Measurements from ENCODE around the gene NSUN7. TPM values are rescaled to one million over a fixed set of nuclear protein-coding genes. Genes with fewer than 3 reads are reported as not detected.

Gene NSUN7
- polyA plus RNA-seq, 6 donors from 2014 or later, result 0.47 to 3.7 (median 2.6) TPM

- ATAC-seq (ENCODE audit: low read depth in 2 of 2) (no peak), DNase-seq (no peak)
- H3K9me3 Mint-ChIP-seq, result peaks cover 0 to 4% (median 1%) of the 10 kb centered on the region in 7 donors
- no peaks in the 10 kb centered on the region for H3K27me3 Mint-ChIP-seq
- H3K27ac Mint-ChIP-seq, result peak overlapping the region in 4 of 6 donors; percentile 49 to 65 (median 58)
- peak overlapping the region in 1 of 8 donors; percentile 51 for H3K4me3 Mint-ChIP-seq
- peaks cover 6 to 14% (median 12%) of the 10 kb centered on the region in 3 donors for H3K4me1 Mint-ChIP-seq
- peaks cover 2 to 19% of the 10 kb centered on the region in 2 donors for H3K36me3 Mint-ChIP-seq
These were observed 83.5 kb downstream of the NSUN7 start for GRCh38 chr4:40833212-40833611.

GRCh38 chr4:40837094-40837870 lies 87.5 kb downstream of the NSUN7 start:
- ATAC-seq (ENCODE audit: low read depth in 2 of 2), result no peak
- H3K27me3 Mint-ChIP-seq, result no peaks in the 10 kb centered on the region
- DNase-seq, result no peak
- peaks cover 0 to 11% of the 10 kb centered on the region in 2 donors for H3K36me3 Mint-ChIP-seq
- peaks cover 34 to 44% (median 43%) of the 10 kb centered on the region in 3 donors for H3K4me1 Mint-ChIP-seq
- peak overlapping the region in 3 of 6 donors; percentile 42 to 64 (median 49) for H3K27ac Mint-ChIP-seq
- H3K9me3 Mint-ChIP-seq, result no peaks in the 10 kb centered on the region
- no peak overlapping the region for H3K4me3 Mint-ChIP-seq

- DNase-seq (no peak), ATAC-seq (ENCODE audit: low read depth in 2 of 2) (no peak)
- H3K4me1 Mint-ChIP-seq, result peaks cover 43 to 59% (median 52%) of the 10 kb centered on the region in 3 donors
- H3K4me3 Mint-ChIP-seq, result no peak overlapping the region
- H3K27me3 Mint-ChIP-seq, result no peaks in the 10 kb centered on the region
- peak overlapping the region in 2 of 6 donors; percentile 6 to 87 for H3K27ac Mint-ChIP-seq
- no peaks in the 10 kb centered on the region for H3K9me3 Mint-ChIP-seq
- H3K36me3 Mint-ChIP-seq, result peaks cover 0 to 11% of the 10 kb centered on the region in 2 donors
These were observed 89.0 kb downstream of the NSUN7 start for GRCh38 chr4:40838742-40839141.

GRCh38 chr4:40840255-40840984 lies 90.7 kb downstream of the NSUN7 start:
- DNase-seq (peak; percentile 72), ATAC-seq (ENCODE audit: low read depth in 2 of 2) (peak; percentile 78)
- Mint-ChIP-seq H3K36me3 (peaks cover 0 to 9% of the 10 kb centered on the region in 2 donors), H3K27ac (peak overlapping the region; percentile 76 to 97 (median 92)), H3K9me3 (no peaks in the 10 kb centered on the region), H3K4me1 (peaks cover 46 to 63% (median 50%) of the 10 kb centered on the region in 3 donors), H3K4me3 (peak overlapping the region; percentile 3 to 88 (median 69)), H3K27me3 (no peaks in the 10 kb centered on the region)

- Mint-ChIP-seq H3K4me3 (peak overlapping the region; percentile 3 to 88 (median 69)), H3K27me3 (no peaks in the 10 kb centered on the region), H3K9me3 (no peaks in the 10 kb centered on the region), H3K27ac (peak overlapping the region; percentile 76 to 97 (median 92)), H3K36me3 (peaks cover 0 to 3% of the 10 kb centered on the region in 2 donors), H3K4me1 (peaks cover 45 to 57% (median 46%) of the 10 kb centered on the region in 3 donors)
- peak; percentile 55 for DNase-seq
- peak; percentile 70 to 73 for ATAC-seq (ENCODE audit: low read depth in 2 of 2)
These were observed 91.3 kb downstream of the NSUN7 start for GRCh38 chr4:40840985-40841571.

GRCh38 chr4:40842318-40842717 lies 92.6 kb downstream of the NSUN7 start:
- H3K27ac Mint-ChIP-seq, result peak overlapping the region in 5 of 6 donors; percentile 5 to 91 (median 72)
- H3K27me3 Mint-ChIP-seq, result no peaks in the 10 kb centered on the region

GRCh38 chr4:40842725-40843423 lies 93.1 kb downstream of the NSUN7 start:
- no peaks in the 10 kb centered on the region for H3K27me3 Mint-ChIP-seq
- H3K4me1 Mint-ChIP-seq, result peaks cover 41 to 57% (median 57%) of the 10 kb centered on the region in 3 donors
- no peaks in the 10 kb centered on the region for H3K36me3 Mint-ChIP-seq
- peak overlapping the region in 4 of 8 donors; percentile 17 to 67 (median 44) for H3K4me3 Mint-ChIP-seq
- H3K9me3 Mint-ChIP-seq, result no peaks in the 10 kb centered on the region
- ATAC-seq (ENCODE audit: low read depth in 2 of 2) (no peak), DNase-seq (no peak)
- peak overlapping the region in 5 of 6 donors; percentile 72 to 91 (median 86) for H3K27ac Mint-ChIP-seq

More at GRCh38 chr4:40842318-40842717, 92.6 kb downstream of the NSUN7 start:
- no peak for ATAC-seq (ENCODE audit: low read depth in 2 of 2)
- no peaks in the 10 kb centered on the region for H3K36me3 Mint-ChIP-seq
- H3K4me1 Mint-ChIP-seq, result peaks cover 45 to 53% (median 51%) of the 10 kb centered on the region in 3 donors
- DNase-seq, result no peak
- no peaks in the 10 kb centered on the region for H3K9me3 Mint-ChIP-seq
- H3K4me3 Mint-ChIP-seq, result peak overlapping the region in 3 of 8 donors; percentile 22 to 58 (median 30)

- Mint-ChIP-seq H3K9me3 (no peaks in the 10 kb centered on the region), H3K4me3 (no peak overlapping the region), H3K27me3 (no peaks in the 10 kb centered on the region), H3K36me3 (no peaks in the 10 kb centered on the region), H3K4me1 (peaks cover 46 to 62% (median 62%) of the 10 kb centered on the region in 3 donors), H3K27ac (no peak overlapping the region)
- ATAC-seq (ENCODE audit: low read depth in 2 of 2) (peak in 1 of 2 donors; percentile 24), DNase-seq (no peak)
These were observed 93.9 kb downstream of the NSUN7 start for GRCh38 chr4:40843696-40844095.

- Mint-ChIP-seq H3K27me3 (no peaks in the 10 kb centered on the region), H3K4me1 (peaks cover 45 to 64% (median 62%) of the 10 kb centered on the region in 3 donors), H3K4me3 (no peak overlapping the region), H3K36me3 (no peaks in the 10 kb centered on the region), H3K9me3 (no peaks in the 10 kb centered on the region), H3K27ac (peak overlapping the region in 1 of 6 donors; percentile 42)
- ATAC-seq (ENCODE audit: low read depth in 2 of 2) (no peak), DNase-seq (no peak)
These were observed 94.5 kb downstream of the NSUN7 start for GRCh38 chr4:40844261-40844660.

- H3K36me3 Mint-ChIP-seq, result no peaks in the 10 kb centered on the region
- no peaks in the 10 kb centered on the region for H3K9me3 Mint-ChIP-seq
- DNase-seq, result no peak
- H3K27me3 Mint-ChIP-seq, result no peaks in the 10 kb centered on the region
- no peak overlapping the region for H3K4me3 Mint-ChIP-seq
- no peak overlapping the region for H3K27ac Mint-ChIP-seq
- no peak for ATAC-seq (ENCODE audit: low read depth in 2 of 2)
- H3K4me1 Mint-ChIP-seq, result peaks cover 38 to 63% (median 60%) of the 10 kb centered on the region in 3 donors
These were observed 95.5 kb downstream of the NSUN7 start for GRCh38 chr4:40845154-40845835.

GRCh38 chr4:40846532-40846931 lies 96.8 kb downstream of the NSUN7 start:
- Mint-ChIP-seq H3K36me3 (no peaks in the 10 kb centered on the region), H3K27ac (peak overlapping the region in 3 of 6 donors; percentile 48 to 69 (median 64)), H3K4me3 (peak overlapping the region in 1 of 8 donors; percentile 9), H3K27me3 (no peaks in the 10 kb centered on the region), H3K4me1 (peaks cover 28 to 53% (median 51%) of the 10 kb centered on the region in 3 donors), H3K9me3 (no peaks in the 10 kb centered on the region)
- ATAC-seq (ENCODE audit: low read depth in 2 of 2) (no peak), DNase-seq (no peak)

- H3K36me3 Mint-ChIP-seq, result no peaks in the 10 kb centered on the region
- H3K4me3 Mint-ChIP-seq, result peak overlapping the region in 2 of 8 donors; percentile 47 to 57
- peak overlapping the region in 4 of 6 donors; percentile 10 to 85 (median 65) for H3K27ac Mint-ChIP-seq
- no peaks in the 10 kb centered on the region for H3K9me3 Mint-ChIP-seq
- H3K4me1 Mint-ChIP-seq, result peaks cover 13 to 36% (median 35%) of the 10 kb centered on the region in 3 donors
- peak; percentile 19 for DNase-seq
- H3K27me3 Mint-ChIP-seq, result no peaks in the 10 kb centered on the region
- peak; percentile 67 to 76 for ATAC-seq (ENCODE audit: low read depth in 2 of 2)
These were observed 98.5 kb downstream of the NSUN7 start for GRCh38 chr4:40848251-40848650.
